AG10803 (cell line): Measurements from ENCODE around the gene IDH1.
A peak's percentile ranks its signal among the peaks of the same experiment; 100 is the strongest.

Source experiments
- DNase-seq: peaks from one replicate; pipeline ENCODE4 v3.0.0; 2010; ENCODE audit warnings: low read depth
- H3K4me3 ChIP-seq: 2 replicates; pipeline ENCODE4 v1.5.1; 2011; ENCODE audit warnings: mild to moderate bottlenecking, low read length, control low read depth
- TF ChIP-seq, protein P1 (sequence below): conservative IDR thresholded peaks from 2 replicates; pipeline ENCODE4 v1.5.1; 2011; ENCODE audit warnings: mild to moderate bottlenecking, low read length, control low read depth, inconsistent platforms

Gene IDH1

DNA sequence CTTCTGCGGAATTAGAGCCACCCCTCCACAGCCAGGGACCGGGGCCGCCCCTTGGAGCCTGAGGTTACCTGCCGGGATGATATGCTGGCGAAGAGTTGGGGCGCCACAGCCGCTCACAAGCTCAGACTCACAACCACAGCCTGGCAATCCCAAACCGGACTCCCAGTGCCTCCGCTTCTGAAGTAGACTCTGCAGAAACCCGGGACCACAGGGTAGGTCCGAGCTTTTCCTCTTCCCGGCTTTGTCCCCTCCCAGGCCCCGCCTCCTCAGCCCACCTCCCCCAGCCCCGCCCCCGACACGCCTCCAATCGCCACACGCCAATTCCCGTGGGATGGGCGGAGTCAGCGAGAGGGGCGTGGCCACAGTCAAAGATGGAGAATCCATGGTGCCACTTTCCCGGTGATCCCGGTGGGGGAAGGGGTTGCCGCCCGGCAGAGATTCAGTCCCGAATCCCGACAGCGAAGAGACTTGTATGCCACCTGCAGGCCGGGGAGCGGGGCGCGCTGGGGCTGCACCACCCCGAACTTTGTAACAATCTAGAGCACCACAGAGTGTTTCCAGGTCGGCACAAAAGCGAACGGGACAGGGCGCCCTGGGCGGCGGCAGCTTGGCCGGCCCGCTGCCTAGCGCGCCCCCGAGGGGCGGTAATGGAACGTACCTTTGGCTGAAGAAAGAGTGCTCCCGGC, at the start of gene IDH1:
TSS of gene IDH1 (minus strand) at position 201 of the 686 bp plus-strand sequence. CDS start 3,520 bp downstream, outside the sequence.
- H3K4me3 ChIP-seq, result peak within 1 kb of the TSS; percentile 90
- DNase-seq, result peak; percentile 89
- TF ChIP-seq, protein P1, sequence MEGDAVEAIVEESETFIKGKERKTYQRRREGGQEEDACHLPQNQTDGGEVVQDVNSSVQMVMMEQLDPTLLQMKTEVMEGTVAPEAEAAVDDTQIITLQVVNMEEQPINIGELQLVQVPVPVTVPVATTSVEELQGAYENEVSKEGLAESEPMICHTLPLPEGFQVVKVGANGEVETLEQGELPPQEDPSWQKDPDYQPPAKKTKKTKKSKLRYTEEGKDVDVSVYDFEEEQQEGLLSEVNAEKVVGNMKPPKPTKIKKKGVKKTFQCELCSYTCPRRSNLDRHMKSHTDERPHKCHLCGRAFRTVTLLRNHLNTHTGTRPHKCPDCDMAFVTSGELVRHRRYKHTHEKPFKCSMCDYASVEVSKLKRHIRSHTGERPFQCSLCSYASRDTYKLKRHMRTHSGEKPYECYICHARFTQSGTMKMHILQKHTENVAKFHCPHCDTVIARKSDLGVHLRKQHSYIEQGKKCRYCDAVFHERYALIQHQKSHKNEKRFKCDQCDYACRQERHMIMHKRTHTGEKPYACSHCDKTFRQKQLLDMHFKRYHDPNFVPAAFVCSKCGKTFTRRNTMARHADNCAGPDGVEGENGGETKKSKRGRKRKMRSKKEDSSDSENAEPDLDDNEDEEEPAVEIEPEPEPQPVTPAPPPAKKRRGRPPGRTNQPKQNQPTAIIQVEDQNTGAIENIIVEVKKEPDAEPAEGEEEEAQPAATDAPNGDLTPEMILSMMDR, result peak; percentile 44

DNA sequence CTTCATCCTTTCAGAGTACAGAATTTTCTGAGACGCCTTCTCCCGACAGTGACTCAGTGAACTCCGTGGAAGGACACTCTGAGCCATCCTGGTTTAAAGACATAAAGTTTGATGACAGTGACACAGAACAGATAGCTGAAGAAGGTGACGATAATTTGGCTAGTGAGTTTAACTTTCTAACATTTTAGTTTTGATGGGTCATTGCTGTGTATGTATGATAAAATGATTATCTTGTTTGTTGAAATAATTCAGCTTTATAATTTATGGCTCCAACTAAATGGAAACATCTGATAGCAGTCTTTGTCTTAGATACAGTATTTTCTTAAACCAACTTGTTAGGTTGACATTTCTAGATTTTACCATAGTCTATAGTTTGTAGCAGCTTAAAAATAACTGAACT, 49.3 kb upstream of the IDH1 start:
- H3K4me3 ChIP-seq, result no peak overlapping the region
- DNase-seq, result no peak
- TF ChIP-seq, protein P1, result no peak

DNA sequence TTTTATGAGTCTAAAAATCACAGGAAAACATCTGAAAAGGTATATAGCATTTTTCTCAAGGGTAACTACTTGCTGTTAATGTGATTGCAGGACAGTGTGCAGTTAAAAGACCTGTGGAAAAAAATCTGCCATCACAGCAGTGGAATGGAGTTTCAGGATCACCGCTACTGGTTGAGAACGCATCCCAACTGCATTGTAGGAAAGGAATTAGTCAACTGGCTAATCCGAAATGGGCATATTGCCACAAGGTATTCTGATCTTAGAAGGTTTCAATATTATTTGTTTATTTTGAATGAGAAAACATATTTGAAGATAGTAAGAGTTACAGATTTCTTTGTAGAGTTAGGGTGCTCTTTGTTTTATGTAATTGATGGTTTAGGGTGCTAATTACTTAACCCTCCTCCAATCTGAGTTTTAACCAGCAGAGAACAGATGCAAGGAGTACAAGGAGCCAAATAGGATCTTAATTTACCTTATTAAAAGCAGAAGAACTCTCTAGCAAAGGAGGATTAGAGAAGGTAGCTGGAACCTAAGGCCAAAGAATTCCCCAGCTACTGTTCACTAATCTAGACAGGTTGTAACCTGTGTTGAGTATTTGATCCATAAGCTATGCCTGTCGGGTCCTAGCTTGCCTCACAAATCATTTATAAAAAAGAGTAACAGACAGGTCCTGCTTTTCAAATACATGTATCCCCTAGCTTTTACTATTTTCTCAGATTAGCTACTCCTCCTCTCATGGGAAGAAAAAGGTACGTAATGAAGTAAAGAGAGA, 46.2 kb upstream of the IDH1 start:
- TF ChIP-seq, protein P1, result no peak
- H3K4me3 ChIP-seq, result no peak overlapping the region
- DNase-seq, result no peak

DNA sequence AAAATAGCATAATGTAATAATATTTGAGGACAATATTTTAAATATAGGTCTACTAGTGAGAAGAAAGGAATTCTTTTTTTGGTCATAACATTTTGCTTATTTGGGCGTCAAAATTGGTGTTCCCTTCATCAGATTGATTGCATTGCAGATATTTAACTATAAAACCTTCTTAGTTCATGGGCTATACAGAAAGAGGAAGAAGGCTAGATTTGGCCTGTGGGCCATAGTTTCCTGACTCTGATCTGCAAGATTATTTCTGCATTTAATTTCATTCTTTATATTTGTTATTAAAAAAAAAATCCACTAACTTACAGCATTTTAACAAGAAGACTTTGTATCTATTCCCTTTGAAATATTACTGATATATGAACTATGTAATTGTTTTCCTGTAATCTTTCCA, 43.1 kb upstream of the IDH1 start:
- TF ChIP-seq, protein P1, result no peak
- DNase-seq, result no peak
- H3K4me3 ChIP-seq, result no peak overlapping the region

DNA sequence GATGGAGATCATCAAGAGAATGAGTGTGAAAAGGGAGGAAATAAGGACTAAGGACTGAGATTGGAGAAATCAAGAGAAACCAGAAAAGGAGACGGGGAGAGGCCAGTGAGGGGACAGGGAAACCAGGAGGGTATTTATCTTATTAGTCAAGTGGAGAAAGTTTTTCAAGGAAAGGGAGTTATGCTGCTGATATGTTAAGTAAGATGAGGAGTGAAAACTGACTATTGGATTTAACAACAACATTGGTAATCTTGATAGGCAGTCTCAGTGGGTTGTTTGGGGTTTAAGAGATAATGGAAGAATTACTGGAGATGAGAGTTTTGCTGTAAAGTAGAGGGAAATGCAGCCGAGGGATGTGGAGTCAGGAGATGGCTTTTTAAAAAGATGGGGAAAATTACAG, 41.7 kb upstream of the IDH1 start:
- no peak for DNase-seq
- TF ChIP-seq, protein P1, result no peak
- H3K4me3 ChIP-seq, result no peak overlapping the region

DNA sequence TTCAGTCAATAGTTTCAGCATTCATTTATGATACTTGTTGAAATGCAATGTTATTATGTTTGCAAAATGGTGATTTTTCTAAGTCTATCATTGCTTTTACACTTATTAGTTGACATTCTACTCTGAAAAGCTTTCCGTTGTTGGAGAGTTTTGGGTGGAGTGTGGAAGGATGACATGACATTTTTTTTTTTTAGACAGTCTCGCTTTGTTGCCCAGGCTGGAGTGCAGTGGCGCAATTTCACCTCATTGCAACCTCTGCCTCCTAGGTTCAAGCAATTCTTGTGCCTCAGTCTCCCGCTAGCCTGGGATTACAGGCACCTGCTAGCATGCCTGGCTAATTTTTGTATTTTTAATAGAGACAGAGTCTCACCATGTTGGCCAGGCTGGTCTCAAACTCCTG, 41.0 kb upstream of the IDH1 start:
- TF ChIP-seq, protein P1, result no peak

More for the DNA sequence above, 41.0 kb upstream of the IDH1 start:
- DNase-seq, result no peak
- no peak overlapping the region for H3K4me3 ChIP-seq
